Transverse colon (tissue), 4 donors: ENCODE data around the gene KRT7.

Source experiments
- CTCF ChIP-seq, 5 experiments: fragments of 200-600 bp in 3 of 5; fragments of 450-650 bp in 2 of 5; sonication (generic) in 3 of 5; IDR thresholded peaks; 1 replicate in 2 of 5; 2 replicates in 3 of 5; pipeline ENCODE4 v1.5.1; 2016 to 2017; ENCODE audit warnings: antibody characterized with exemption in 5 of 5, inconsistent platforms in 3 of 5, mild to moderate bottlenecking in 2 of 5, moderate library complexity in 1 of 5
- POLR2A ChIP-seq: fragments of 450-650 bp; IDR thresholded peaks from one replicate; pipeline ENCODE4 v1.6.1; 2016; ENCODE audit warnings: antibody characterized with exemption, mild to moderate bottlenecking, moderate library complexity
- POLR2AphosphoS5 ChIP-seq, 3 donors: sonication (generic); formaldehyde crosslinking; IDR thresholded peaks; one replicate each; pipeline ENCODE4 v1.6.1; 2016; ENCODE audit warnings: antibody characterized with exemption in 3 of 3

GRCh38 chr12:52249511-52250047 is 16.5 kb downstream of the KRT7 start:
- TF ChIP-seq CTCF (IDR thresholded peaks at IDR 0.05) (no peak), POLR2A (no peak), POLR2AphosphoS5 (IDR thresholded peaks at IDR 0.05) (no peak)
